Measurements from ENCODE around the gene ANKMY2. TPM values are rescaled to one million over a fixed set of nuclear protein-coding genes. Genes with fewer than 3 reads are reported as not detected.
A peak's percentile ranks its signal among the peaks of the same experiment; 100 is the strongest.

Gene ANKMY2
- polyA plus RNA-seq, 10 donors, result 18.6 to 28.8 (median 24.9) TPM

- no peak for DNase-seq
These were observed 60.0 kb downstream of the ANKMY2 start for GRCh38 chr7:16585540-16585939.

DNA sequence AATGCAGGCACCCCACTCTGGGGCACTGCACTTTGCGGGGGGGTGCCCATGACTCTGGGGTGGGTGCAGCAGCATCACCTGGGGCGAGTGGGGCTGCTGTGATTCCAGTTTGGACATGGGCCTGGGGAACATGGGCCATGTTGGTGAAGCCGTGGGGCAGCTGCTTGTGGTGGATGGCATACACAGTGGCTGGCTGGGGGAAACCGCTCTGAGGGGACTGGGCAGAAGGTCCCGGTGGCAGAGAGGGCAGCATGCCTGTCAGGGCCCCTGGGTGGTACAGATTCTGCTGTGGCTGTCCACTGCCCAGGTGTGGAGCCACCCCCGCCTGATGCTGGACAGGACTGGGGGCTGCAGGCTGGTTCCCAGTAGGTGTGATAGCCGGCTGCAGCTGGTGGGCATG is 61.7 kb downstream of the ANKMY2 start:
- DNase-seq, result no peak

- DNase-seq, result no peak
These were observed 64.3 kb downstream of the ANKMY2 start for GRCh38 chr7:16581286-16581685.

DNA sequence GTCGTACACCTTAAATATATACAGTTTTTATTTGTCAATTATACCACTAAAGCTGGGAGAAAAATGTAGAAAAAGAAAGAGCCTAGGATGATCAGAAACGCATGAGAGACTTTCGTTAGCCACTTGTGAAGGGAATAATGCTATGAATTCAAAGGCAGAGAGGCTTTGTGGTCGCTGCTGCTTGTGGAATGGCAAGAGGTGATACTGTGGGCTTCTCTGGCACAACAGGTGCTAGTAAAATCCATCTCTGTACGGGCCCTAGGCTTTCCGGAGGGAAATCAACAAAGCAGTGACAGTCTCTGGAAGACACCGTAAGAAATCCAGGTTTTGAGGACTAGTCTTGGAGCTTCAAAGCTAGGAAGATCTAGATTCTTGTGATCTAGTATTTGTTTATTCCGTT is 66.3 kb downstream of the ANKMY2 start:
- DNase-seq, result no peak

- no peak for DNase-seq
These were observed 73.6 kb downstream of the ANKMY2 start for GRCh38 chr7:16571941-16572340.

DNA sequence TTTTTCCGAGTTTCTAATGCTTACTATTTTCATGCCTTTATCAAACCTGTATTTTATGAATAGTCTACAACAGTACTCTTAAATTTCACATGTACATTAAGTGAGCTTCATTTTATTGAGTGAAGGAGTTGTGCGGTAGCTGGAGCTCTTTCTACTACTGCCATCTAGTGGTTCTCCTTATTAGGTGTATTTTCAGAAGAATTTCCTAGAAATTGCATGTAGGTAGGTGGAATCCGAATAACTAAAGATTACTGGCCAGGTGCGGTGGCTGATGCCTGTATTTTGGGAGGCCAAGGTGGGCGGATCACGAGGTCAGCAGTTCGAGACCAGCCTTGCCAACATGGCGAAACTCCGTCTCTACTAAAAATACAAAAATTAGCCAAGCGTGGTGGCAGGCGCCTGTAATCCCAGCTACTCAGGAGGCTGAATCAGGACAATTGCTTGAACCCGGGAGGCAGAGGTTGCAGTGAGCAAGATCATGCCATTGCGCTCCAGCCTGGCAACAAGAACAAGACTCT is 80.6 kb downstream of the ANKMY2 start:
- peak; percentile 43 to 73 (median 50) for DNase-seq

DNA sequence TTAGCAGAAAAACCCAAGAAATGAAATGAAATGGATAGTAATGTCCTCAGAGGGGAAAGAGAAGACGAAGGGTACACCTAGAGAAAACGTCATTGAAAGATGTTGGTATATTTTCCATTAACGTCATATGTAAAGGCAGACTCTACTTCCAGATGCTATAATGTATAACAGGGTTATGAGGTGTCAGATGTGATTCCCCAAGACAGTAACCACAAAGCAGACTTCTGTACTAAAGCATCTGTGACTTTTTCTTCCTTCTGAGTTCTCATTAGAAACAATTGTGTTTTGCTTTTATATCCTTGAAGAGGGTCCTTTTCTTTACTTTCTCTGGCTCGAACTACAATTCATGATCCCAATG is 81.6 kb downstream of the ANKMY2 start:
- DNase-seq, result peak in 1 of 3 donors; percentile 26

- DNase-seq, result no peak
These were observed 82.1 kb downstream of the ANKMY2 start for GRCh38 chr7:16563281-16564022.

- DNase-seq, result no peak
These were observed 82.9 kb downstream of the ANKMY2 start for GRCh38 chr7:16562456-16563220.

DNA sequence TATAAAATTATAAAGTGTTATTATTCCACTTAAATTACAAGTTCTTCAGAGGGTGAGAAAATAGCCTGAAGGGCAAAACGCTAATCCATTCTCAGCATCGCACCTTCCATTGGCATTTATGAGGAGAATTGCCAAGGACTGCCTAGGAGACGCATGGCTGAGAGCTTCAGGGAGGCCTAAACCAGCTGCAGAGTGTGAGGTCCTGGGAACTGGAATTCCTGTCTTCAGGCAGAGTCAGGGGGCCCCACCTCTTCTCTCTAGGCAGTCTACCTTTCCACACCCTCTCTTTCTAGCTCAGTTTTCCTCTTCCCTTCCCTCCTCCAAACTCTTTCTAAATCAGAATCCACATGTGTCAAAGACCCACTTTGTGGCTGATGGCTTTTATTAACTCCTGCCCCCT is 83.6 kb downstream of the ANKMY2 start:
- DNase-seq, result no peak

- no peak for DNase-seq
These were observed 85.9 kb downstream of the ANKMY2 start for GRCh38 chr7:16559497-16560179.

- no peak for DNase-seq
These were observed 86.7 kb downstream of the ANKMY2 start for GRCh38 chr7:16558761-16559302.

DNA sequence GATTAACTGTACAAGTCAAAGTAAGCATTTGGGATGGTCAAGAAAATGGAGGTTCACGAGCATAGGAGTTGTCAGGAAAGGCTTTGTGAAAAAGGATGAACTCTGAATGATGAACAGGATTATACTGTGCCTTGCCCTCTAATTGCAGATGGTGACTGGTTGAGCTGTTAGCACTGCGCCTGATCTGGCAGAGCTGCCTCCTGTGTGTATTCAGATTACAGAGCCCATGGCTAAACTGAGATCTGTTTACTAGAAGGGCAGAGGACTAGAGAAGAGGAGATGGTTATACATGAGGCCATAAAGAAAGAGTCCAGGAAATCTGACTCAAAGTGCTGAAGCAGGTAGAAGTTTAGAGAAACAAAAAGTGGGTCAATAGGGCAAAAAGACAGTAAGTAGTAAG is 89.2 kb downstream of the ANKMY2 start:
- no peak for DNase-seq

GRCh38 chr7:16554518-16555236 is 90.9 kb downstream of the ANKMY2 start:
- DNase-seq, result no peak

DNA sequence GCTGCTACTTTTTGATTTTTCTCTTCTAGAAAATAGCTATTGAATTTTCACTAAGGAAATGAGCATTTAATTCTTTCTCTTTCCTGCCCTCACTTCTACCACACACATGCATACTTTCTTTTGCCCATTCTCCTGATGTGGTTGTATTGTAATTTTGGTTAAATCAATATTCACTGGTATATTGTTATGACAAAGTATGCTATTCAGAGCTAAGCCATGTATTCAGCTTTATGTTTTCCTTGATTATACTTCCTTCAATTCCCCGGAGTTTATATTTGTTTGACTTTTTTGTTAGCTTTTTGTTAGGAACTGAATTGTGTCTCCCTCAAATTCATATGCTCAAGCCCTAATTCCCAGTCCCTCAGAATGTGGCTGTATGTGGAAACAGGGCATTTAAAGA is 94.9 kb downstream of the ANKMY2 start:
- DNase-seq, result no peak

Other genes with a start within 250 kb of the ANKMY2 start
- gene CRPPA, start 224.2 kb downstream of the ANKMY2 start, polyA plus RNA-seq (ENCODE audit: insufficient read length in 10 of 10), result 1 to 10 TPM; 3.4 to 5.4 (median 4.4) TPM
- gene SOSTDC1, start 180.0 kb downstream of the ANKMY2 start, polyA plus RNA-seq (ENCODE audit: insufficient read length in 10 of 10), result 10 to 100 TPM in 8 of 10 donors, 1 to 10 TPM in 2; 5.7 to 27.6 (median 21.1) TPM
- gene LRRC72, start 118.9 kb downstream of the ANKMY2 start, polyA plus RNA-seq (ENCODE audit: insufficient read length in 10 of 10), result not detected
- 100 to 1,000 TPM; 138 to 233 (median 179) TPM for gene BZW2, start 427 bp upstream of the ANKMY2 start, polyA plus RNA-seq (ENCODE audit: insufficient read length in 10 of 10)
- 10 to 100 TPM; 51.4 to 88.2 (median 61.7) TPM for gene TSPAN13, start 108.0 kb upstream of the ANKMY2 start, polyA plus RNA-seq (ENCODE audit: insufficient read length in 10 of 10)
- gene AGR2, start 159.2 kb upstream of the ANKMY2 start, polyA plus RNA-seq (ENCODE audit: insufficient read length in 10 of 10), result 10 to 100 TPM in 5 of 10 donors, 1 to 10 TPM in 5; 4.0 to 34.0 (median 9.4) TPM
- under 1 TPM in 1 of 10 donors, not detected in 9; 0.27 TPM for gene AGR3, start 236.2 kb upstream of the ANKMY2 start, polyA plus RNA-seq (ENCODE audit: insufficient read length in 10 of 10)